ENCODE data around the gene SLC7A6. TPM values are rescaled to one million over a fixed set of nuclear protein-coding genes. Genes with fewer than 3 reads are reported as not detected.

Gene SLC7A6
- total and polyA plus RNA-seq, 2 of the 8 experiments (the other 6 are each of a cell fraction or from before 2014, with no cell fraction given), result 28.0 to 37.8 TPM

- TF ChIP-seq MAX (IDR thresholded peaks at IDR 0.05), result no peak
- TF ChIP-seq RNF2 (IDR thresholded peaks at IDR 0.05; ENCODE audit: borderline replicate concordance, low read depth, low read length, missing control alignments, poor library complexity, severe bottlenecking), result no peak
- no peak for TF ChIP-seq RAD21 (IDR thresholded peaks at IDR 0.05 in 1 of 2, conservative IDR thresholded peaks at IDR 0.05 in 1 of 2; ENCODE audit: low read depth in 2 of 2, low read length in 2 of 2)
Observed at GRCh38 chr16:68300734-68301459, 36.6 kb downstream of the SLC7A6 start (continued).
